Smooth muscle cell (in vitro differentiated cells): ENCODE results near the gene RGP1. TPM values are rescaled to one million over a fixed set of nuclear protein-coding genes. Genes with fewer than 3 reads are reported as not detected.

Experiments
- DNase-seq: peaks from one replicate; lab custom pipeline; 2025; ENCODE audit not compliant: unreplicated experiment; lab: John Stamatoyannopoulos, UW
- H2AFZ ChIP-seq: fragments of 200-600 bp; sonication (generic); 2 replicates; pipeline ENCODE4 v1.6.0; 2016; ENCODE audit warnings: antibody characterized with exemption, low read depth, mild to moderate bottlenecking
- H3F3A ChIP-seq: fragments of 200-600 bp; sonication (generic); 2 replicates; pipeline ENCODE4 v1.6.0; 2017; ENCODE audit warnings: antibody characterized with exemption, low read depth
- H3K27ac ChIP-seq: fragments of 200-600 bp; sonication (generic); 2 replicates; pipeline ENCODE4 v1.5.1; 2016; ENCODE audit warnings: low read depth, mild to moderate bottlenecking
- H3K27me3 ChIP-seq: fragments of 200-600 bp; sonication (generic); 2 replicates; pipeline ENCODE4 v1.6.1; 2016; ENCODE audit warnings: low read depth, mild to moderate bottlenecking
- H3K36me3 ChIP-seq: fragments of 200-600 bp; sonication (generic); 2 replicates; pipeline ENCODE4 v1.5.1; 2016; ENCODE audit warnings: low read depth
- H3K4me1 ChIP-seq: fragments of 200-600 bp; sonication (generic); 2 replicates; pipeline ENCODE4 v1.5.1; 2016; ENCODE audit warnings: low read depth
- H3K4me2 ChIP-seq: fragments of 200-600 bp; sonication (generic); 2 replicates; pipeline ENCODE4 v1.6.0; 2016; ENCODE audit warnings: mild to moderate bottlenecking
- H3K4me3 ChIP-seq: fragments of 200-600 bp; sonication (generic); 2 replicates; pipeline ENCODE4 v1.5.1; 2016; ENCODE audit warnings: mild to moderate bottlenecking
- H3K79me2 ChIP-seq: fragments of 200-600 bp; sonication (generic); 2 replicates; pipeline ENCODE4 v1.6.0; 2016; ENCODE audit warnings: low read depth, mild to moderate bottlenecking
- H3K9ac ChIP-seq: fragments of 200-600 bp; sonication (generic); 2 replicates; pipeline ENCODE4 v1.6.0; 2016; ENCODE audit warnings: low read depth
- H3K9me3 ChIP-seq: fragments of 200-600 bp; sonication (generic); replicated peaks from 2 replicates; pipeline ENCODE4 v1.5.1; 2016; ENCODE audit warnings: low read depth
- H4K20me1 ChIP-seq: fragments of 200-600 bp; sonication (generic); 2 replicates; pipeline ENCODE4 v1.6.0; 2016; ENCODE audit warnings: low read depth
- CTCF ChIP-seq: fragments of 200-600 bp; sonication (generic); IDR thresholded peaks from 2 replicates; pipeline ENCODE4 v1.5.1; 2017; ENCODE audit warnings: borderline replicate concordance, mild to moderate bottlenecking, antibody characterized with exemption; ENCODE audit not compliant: insufficient read depth, poor library complexity, severe bottlenecking
- WGBS: methylation state at CpG from one replicate; pipeline ENCODE4 v1.1.7; 2016; ENCODE audit warnings: low lambda C conversion rate; 5-methylcytosine and 5-hydroxymethylcytosine counted together
- polyA plus RNA-seq: library from polyadenylated mRNA; unstranded; fragments of >200 nt; fragmentation: Nextera tagmentation; extraction: Ambion mirVana; gene quantifications from 2 replicates; pipeline ENCODE4 v1.2.1, GENCODE V29; 2016
- total RNA-seq: library from RNA; depleted of rRNA; stranded (reverse); fragments of >200 nt; gene quantifications from 2 replicates; pipeline ENCODE4 v1.2.3, GENCODE V29; 2014

RGP1 gene
- total and polyA plus RNA-seq, 2 experiments from 2014 or later, result 12.8 to 15.3 TPM

GRCh38 chr9:35729700-35730485, 19.2 kb upstream of the RGP1 start:
- Histone ChIP-seq H3K79me2 (peaks cover 85% of the 10 kb centered on the region), H3K36me3 (no peaks in the 10 kb centered on the region), H3K27me3 (no peaks in the 10 kb centered on the region), H2AFZ (no peak overlapping the region), H3F3A (peaks cover 16% of the 10 kb centered on the region), H4K20me1 (peaks cover 61% of the 10 kb centered on the region), H3K9ac (peak overlapping the region; percentile 4), H3K27ac (peak overlapping the region; percentile 94), H3K4me1 (peaks cover 49% of the 10 kb centered on the region), H3K9me3 (no peaks in the 10 kb centered on the region), H3K4me3 (peak overlapping the region; percentile 83), H3K4me2 (peak overlapping the region; percentile 92)
- peak; percentile 48 for TF ChIP-seq CTCF
- no peak for DNase-seq
- WGBS, result 9% methylated on average over 6 of the region's 6 CpGs

- Histone ChIP-seq H3K4me2 (peak overlapping the region; percentile 92), H3K4me3 (peak overlapping the region; percentile 83), H4K20me1 (peaks cover 55% of the 10 kb centered on the region), H3F3A (peaks cover 22% of the 10 kb centered on the region), H3K79me2 (peaks cover 85% of the 10 kb centered on the region), H2AFZ (no peak overlapping the region), H3K9me3 (no peaks in the 10 kb centered on the region), H3K4me1 (peaks cover 49% of the 10 kb centered on the region), H3K36me3 (no peaks in the 10 kb centered on the region), H3K9ac (peak overlapping the region; percentile 86), H3K27ac (peak overlapping the region; percentile 94), H3K27me3 (no peaks in the 10 kb centered on the region)
- no peak for DNase-seq
- no peak for TF ChIP-seq CTCF
- WGBS, result 73% methylated on average over 2 of the region's 2 CpGs
These were observed 18.6 kb upstream of the RGP1 start for GRCh38 chr9:35730486-35730854.

GRCh38 chr9:35731415-35732184, 17.5 kb upstream of the RGP1 start:
- Histone ChIP-seq H3K4me2 (peak overlapping the region; percentile 92), H3K27ac (peak overlapping the region; percentile 94), H3K79me2 (peaks cover 75% of the 10 kb centered on the region), H3K4me1 (peaks cover 49% of the 10 kb centered on the region), H2AFZ (no peak overlapping the region), H3K9me3 (no peaks in the 10 kb centered on the region), H3K36me3 (no peaks in the 10 kb centered on the region), H3K4me3 (peak overlapping the region; percentile 83), H3F3A (peaks cover 27% of the 10 kb centered on the region), H3K27me3 (no peaks in the 10 kb centered on the region), H4K20me1 (peaks cover 54% of the 10 kb centered on the region), H3K9ac (peak overlapping the region; percentile 86)
- no peak for TF ChIP-seq CTCF
- DNase-seq, result no peak
- WGBS, result under 1% methylated on average over 29 of the region's 47 CpGs
